Central memory CD8-positive, alpha-beta T cell (primary cell): ENCODE data around the gene LOXL3.
A peak's percentile ranks its signal among the peaks of the same experiment; 100 is the strongest.

Experiments used
- ATAC-seq: fragments of 150-1000 bp; cut with Tn5 transposase; replicated peaks from 2 replicates; pipeline ENCODE4 v1.10.0; 2022; ENCODE audit warnings: mild to moderate bottlenecking, moderate FRiP score, moderate number of reproducible peaks; ENCODE audit not compliant: poor library complexity, severe bottlenecking; ENCODE audit errors: extremely low read depth
- DNase-seq, 2 donors: peaks; one replicate each; pipeline ENCODE4 v3.0.0; 2021; ENCODE audit warnings: low spot score in 2 of 2
- H3K27ac Mint-ChIP-seq: one replicate; pipeline ENCODE4 v1.8.0; 2022; ENCODE audit warnings: low read depth, mild to moderate bottlenecking, moderate library complexity, mixed read lengths
- H3K27me3 Mint-ChIP-seq: one replicate; pipeline ENCODE4 v1.8.0; 2022; ENCODE audit warnings: mixed read lengths
- H3K36me3 Mint-ChIP-seq: one replicate; pipeline ENCODE4 v1.8.0; 2022; ENCODE audit warnings: mild to moderate bottlenecking, moderate library complexity, mixed read lengths; ENCODE audit not compliant: insufficient read depth
- H3K4me1 Mint-ChIP-seq: one replicate; pipeline ENCODE4 v1.8.0; 2022; ENCODE audit warnings: mixed read lengths
- H3K4me3 Mint-ChIP-seq: one replicate; pipeline ENCODE4 v1.8.0; 2022; ENCODE audit warnings: mild to moderate bottlenecking, moderate library complexity, mixed read lengths
- H3K9me3 Mint-ChIP-seq: one replicate; pipeline ENCODE4 v1.8.0; 2022; ENCODE audit warnings: mixed read lengths

The LOXL3 gene

GRCh38 chr2:74526649-74527230, 27.0 kb downstream of the LOXL3 start:
- Mint-ChIP-seq H3K27ac (no peak overlapping the region), H3K36me3 (peaks cover 29% of the 10 kb centered on the region), H3K4me1 (peaks cover 38% of the 10 kb centered on the region), H3K9me3 (no peaks in the 10 kb centered on the region), H3K27me3 (no peaks in the 10 kb centered on the region), H3K4me3 (no peak overlapping the region)
- DNase-seq (no peak), ATAC-seq (no peak)

GRCh38 chr2:74525717-74526648, 27.8 kb downstream of the LOXL3 start, which contains the start of gene DQX1:
Gene DQX1 (minus strand): TSS chr2:74526231. CDS start chr2:74525729, 502 bp downstream.
- ATAC-seq: no peak
- Mint-ChIP-seq H3K4me1 (peaks cover 30% of the 10 kb centered on the region), H3K27me3 (no peaks in the 10 kb centered on the region), H3K9me3 (no peaks in the 10 kb centered on the region), H3K4me3 (no peak within 1 kb of the TSS), H3K27ac (no peak within 1 kb of the TSS), H3K36me3 (peaks cover 29% of the 10 kb centered on the region)
- DNase-seq: no peak

GRCh38 chr2:74524955-74525716, 28.6 kb downstream of the LOXL3 start:
- H3K27me3 Mint-ChIP-seq: peaks cover 7% of the 10 kb centered on the region
- no peak overlapping the region for H3K27ac Mint-ChIP-seq
- H3K9me3 Mint-ChIP-seq: no peaks in the 10 kb centered on the region
- no peak for DNase-seq
- ATAC-seq: no peak
- peaks cover 26% of the 10 kb centered on the region for H3K36me3 Mint-ChIP-seq
- peaks cover 23% of the 10 kb centered on the region for H3K4me1 Mint-ChIP-seq
- H3K4me3 Mint-ChIP-seq: no peak overlapping the region

GRCh38 chr2:74524005-74524404, 29.7 kb downstream of the LOXL3 start:
- Mint-ChIP-seq H3K27me3 (peaks cover 19% of the 10 kb centered on the region), H3K27ac (no peak overlapping the region), H3K9me3 (no peaks in the 10 kb centered on the region), H3K4me1 (peaks cover 21% of the 10 kb centered on the region), H3K36me3 (peaks cover 20% of the 10 kb centered on the region), H3K4me3 (no peak overlapping the region)
- DNase-seq: no peak
- ATAC-seq: no peak

GRCh38 chr2:74522516-74522915, 31.2 kb downstream of the LOXL3 start:
- no peak overlapping the region for H3K27ac Mint-ChIP-seq
- ATAC-seq (no peak), DNase-seq (no peak)
- H3K27me3 Mint-ChIP-seq: peaks cover 34% of the 10 kb centered on the region
- no peak overlapping the region for H3K4me3 Mint-ChIP-seq
- no peaks in the 10 kb centered on the region for H3K9me3 Mint-ChIP-seq
- H3K36me3 Mint-ChIP-seq: peaks cover 11% of the 10 kb centered on the region
- peaks cover 9% of the 10 kb centered on the region for H3K4me1 Mint-ChIP-seq

GRCh38 chr2:74516650-74517049, 37.1 kb downstream of the LOXL3 start:
- no peak for ATAC-seq
- DNase-seq: no peak
- peaks cover 9% of the 10 kb centered on the region for H3K36me3 Mint-ChIP-seq
- H3K27ac Mint-ChIP-seq: no peak overlapping the region
- H3K4me3 Mint-ChIP-seq: peak overlapping the region; percentile 66
- no peaks in the 10 kb centered on the region for H3K9me3 Mint-ChIP-seq
- peaks cover 77% of the 10 kb centered on the region for H3K27me3 Mint-ChIP-seq
- H3K4me1 Mint-ChIP-seq: peaks cover 8% of the 10 kb centered on the region

GRCh38 chr2:74515981-74516633, 37.6 kb downstream of the LOXL3 start:
- peaks cover 8% of the 10 kb centered on the region for H3K4me1 Mint-ChIP-seq
- no peak overlapping the region for H3K27ac Mint-ChIP-seq
- no peaks in the 10 kb centered on the region for H3K9me3 Mint-ChIP-seq
- peak overlapping the region; percentile 66 for H3K4me3 Mint-ChIP-seq
- DNase-seq (peak in 1 of 2 donors; percentile 43), ATAC-seq (peak; percentile 35)
- H3K27me3 Mint-ChIP-seq: peaks cover 82% of the 10 kb centered on the region
- peaks cover 11% of the 10 kb centered on the region for H3K36me3 Mint-ChIP-seq

- H3K4me1 Mint-ChIP-seq: peaks cover 8% of the 10 kb centered on the region
- ATAC-seq: no peak
- peaks cover 85% of the 10 kb centered on the region for H3K27me3 Mint-ChIP-seq
- H3K4me3 Mint-ChIP-seq: peak overlapping the region; percentile 66
- peak overlapping the region; percentile 39 for H3K27ac Mint-ChIP-seq
- H3K9me3 Mint-ChIP-seq: no peaks in the 10 kb centered on the region
- DNase-seq: no peak
- peaks cover 11% of the 10 kb centered on the region for H3K36me3 Mint-ChIP-seq
Observed at GRCh38 chr2:74515271-74515980, 38.3 kb downstream of the LOXL3 start.

- ATAC-seq (no peak), DNase-seq (no peak)
- Mint-ChIP-seq H3K27me3 (peaks cover 81% of the 10 kb centered on the region), H3K9me3 (no peaks in the 10 kb centered on the region), H3K36me3 (peaks cover 11% of the 10 kb centered on the region), H3K4me1 (peaks cover 8% of the 10 kb centered on the region), H3K4me3 (peak within 1 kb of the TSS; percentile 66), H3K27ac (peak within 1 kb of the TSS; percentile 39)
Observed at GRCh38 chr2:74514368-74515270, 39.1 kb downstream of the LOXL3 start, which contains the start of gene TLX2. Gene TLX2 (plus strand): TSS chr2:74514450. CDS start chr2:74514807, 357 bp downstream.

GRCh38 chr2:74513605-74514367, 40.0 kb downstream of the LOXL3 start:
- H3K36me3 Mint-ChIP-seq: peaks cover 11% of the 10 kb centered on the region
- DNase-seq (no peak), ATAC-seq (no peak)
- H3K27me3 Mint-ChIP-seq: peaks cover 72% of the 10 kb centered on the region
- H3K4me1 Mint-ChIP-seq: peaks cover 8% of the 10 kb centered on the region
- H3K9me3 Mint-ChIP-seq: no peaks in the 10 kb centered on the region
- H3K4me3 Mint-ChIP-seq: peak overlapping the region; percentile 25
- H3K27ac Mint-ChIP-seq: no peak overlapping the region
